ENCODE measurements around the gene PLEKHD1. TPM values are rescaled to one million over a fixed set of nuclear protein-coding genes. Genes with fewer than 3 reads are reported as not detected.
"Not testable (repeated sequence)": the region's sequence is repeated elsewhere in the genome, so short reads cannot be mapped to it uniquely, and the experiment has no call there.

Gene PLEKHD1
- total RNA-seq, 1 donor from 2014 or later: not detected

- no peak for ATAC-seq
- no peak for DNase-seq (ENCODE audit: low spot score)
Measured at GRCh38 chr14:69480136-69480535, 4.4 kb upstream of the PLEKHD1 start.

GRCh38 chr14:69481815-69482568, 2.5 kb upstream of the PLEKHD1 start:
- ATAC-seq (no peak), DNase-seq (ENCODE audit: low spot score) (no peak)

- no peak for DNase-seq (ENCODE audit: low spot score)
- peak; percentile 68 for ATAC-seq
Measured at GRCh38 chr14:69483765-69484443, 624 bp upstream of the PLEKHD1 start.

- DNase-seq (ENCODE audit: low spot score) (no peak), ATAC-seq (no peak)
Measured at GRCh38 chr14:69485315-69485660, 760 bp downstream of the PLEKHD1 start.

- no peak for DNase-seq (ENCODE audit: low spot score)
- no peak for ATAC-seq
Measured at GRCh38 chr14:69485701-69486100, 1.2 kb downstream of the PLEKHD1 start.

GRCh38 chr14:69487226-69487625, 2.7 kb downstream of the PLEKHD1 start:
- ATAC-seq (no peak), DNase-seq (ENCODE audit: low spot score) (no peak)

- DNase-seq (ENCODE audit: low spot score) (no peak), ATAC-seq (no peak)
Measured at GRCh38 chr14:69487771-69488170, 3.2 kb downstream of the PLEKHD1 start.

- DNase-seq (ENCODE audit: low spot score): no peak
- ATAC-seq: no peak
Measured at GRCh38 chr14:69489495-69489894, 5.0 kb downstream of the PLEKHD1 start.

- DNase-seq (ENCODE audit: low spot score): no peak
- ATAC-seq: no peak
Measured at GRCh38 chr14:69490219-69490918, 5.8 kb downstream of the PLEKHD1 start.

GRCh38 chr14:69491193-69491592, 6.7 kb downstream of the PLEKHD1 start:
- DNase-seq (ENCODE audit: low spot score) (no peak), ATAC-seq (no peak)

GRCh38 chr14:69493038-69493437, 8.5 kb downstream of the PLEKHD1 start:
- DNase-seq (ENCODE audit: low spot score): no peak
- no peak for ATAC-seq

- DNase-seq (ENCODE audit: low spot score) (no peak), ATAC-seq (no peak)
Measured at GRCh38 chr14:69493791-69494190, 9.3 kb downstream of the PLEKHD1 start.

GRCh38 chr14:69495341-69495921, 10.9 kb downstream of the PLEKHD1 start:
- DNase-seq (ENCODE audit: low spot score) (no peak), ATAC-seq (no peak)

- not testable (repeated sequence) for DNase-seq (ENCODE audit: low spot score); ATAC-seq
Measured at GRCh38 chr14:69497866-69498265, 13.3 kb downstream of the PLEKHD1 start.

GRCh38 chr14:69498286-69498685, 13.8 kb downstream of the PLEKHD1 start:
- not testable (repeated sequence) for DNase-seq (ENCODE audit: low spot score); ATAC-seq

GRCh38 chr14:69499436-69499835, 14.9 kb downstream of the PLEKHD1 start:
- no peak for ATAC-seq
- DNase-seq (ENCODE audit: low spot score): no peak

- no peak for DNase-seq (ENCODE audit: low spot score)
- ATAC-seq: no peak
Measured at GRCh38 chr14:69500096-69500495, 15.6 kb downstream of the PLEKHD1 start.

- DNase-seq (ENCODE audit: low spot score): no peak
- ATAC-seq: no peak
Measured at GRCh38 chr14:69500736-69501135, 16.2 kb downstream of the PLEKHD1 start.

GRCh38 chr14:69501423-69501838, 16.9 kb downstream of the PLEKHD1 start:
- ATAC-seq: no peak
- DNase-seq (ENCODE audit: low spot score): no peak

- no peak for DNase-seq (ENCODE audit: low spot score)
- ATAC-seq: no peak
Measured at GRCh38 chr14:69504775-69505174, 20.2 kb downstream of the PLEKHD1 start.

All from left lobe of liver (tissue), 2 donors.